Panc1 (cell line): ENCODE data around the gene MYO5B.

ENCODE experiments used
- CTCF ChIP-seq: fragments of 450-650 bp; IDR thresholded peaks from 2 replicates; pipeline ENCODE4 v1.5.1; 2017; ENCODE audit warnings: mild to moderate bottlenecking
- POLR2AphosphoS5 ChIP-seq: IDR thresholded peaks from 2 replicates; pipeline ENCODE4 v1.6.1; 2012; ENCODE audit warnings: mild to moderate bottlenecking, low read depth, low read length, moderate library complexity
- SIN3A ChIP-seq: IDR thresholded peaks from 2 replicates; pipeline ENCODE4 v1.6.1; 2012; ENCODE audit warnings: low read depth, mild to moderate bottlenecking, low read length, moderate library complexity, borderline replicate concordance; ENCODE audit not compliant: insufficient read depth
- TCF7L2 ChIP-seq: IDR thresholded peaks from 2 replicates; pipeline ENCODE4 v1.6.1; 2011; ENCODE audit warnings: mild to moderate bottlenecking, low read depth, low read length, inconsistent platforms

DNA sequence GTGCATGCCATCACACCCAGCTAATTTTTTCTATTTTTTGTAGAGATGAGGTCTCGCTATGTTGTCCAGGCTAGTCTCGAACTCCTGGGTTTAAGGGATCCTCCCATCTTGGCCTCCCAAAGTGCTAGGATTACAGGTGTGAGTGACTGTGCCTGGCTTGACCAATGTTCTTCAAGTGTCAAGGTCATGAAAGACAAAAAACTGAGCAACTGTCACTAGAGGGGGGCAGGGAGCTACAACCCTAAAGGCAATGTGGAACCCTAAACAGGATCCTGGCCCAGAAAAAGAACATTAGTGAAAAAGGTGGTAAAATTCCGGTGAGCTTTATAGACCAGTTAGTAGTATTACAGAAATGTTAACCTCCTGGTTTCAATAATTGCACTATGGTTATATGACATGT is 7.3 kb downstream of the MYO5B start:
- TF ChIP-seq CTCF, result no peak
- no peak for TF ChIP-seq POLR2AphosphoS5
- no peak for TF ChIP-seq TCF7L2
- no peak for TF ChIP-seq SIN3A
